ENCODE measurements around the gene WDPCP. TPM values are rescaled to one million over a fixed set of nuclear protein-coding genes. Genes with fewer than 3 reads are reported as not detected.
A peak's percentile ranks its signal among the peaks of the same experiment; 100 is the strongest.

The WDPCP gene
- total and polyA plus RNA-seq, 2 of the 13 experiments (the other 11 are each of a cell fraction or from before 2014, with no cell fraction given): 2.9 to 5.2 TPM

GRCh38 chr2:63300835-63301234 is 287.4 kb downstream of the WDPCP start (continued):
- peak; percentile 11; the same call in 1 of the 2 replicates for TF ChIP-seq ZNF687 (CRISPR knock-in tag; IDR thresholded peaks at IDR 0.05)
- no peak for TF ChIP-seq ZNF589 (CRISPR knock-in tag; conservative IDR thresholded peaks at IDR 0.05)
- 0 out of 2 replicates have a peak, but pooled peaks have one; percentile 52 for TF ChIP-seq ATF7-NPFF (CRISPR knock-in tag; IDR thresholded peaks at IDR 0.05; ENCODE audit: low read depth)
- peak; percentile 66; the same call in 1 of the 2 replicates for TF ChIP-seq TFE3 (CRISPR knock-in tag; IDR thresholded peaks at IDR 0.05)
- peak; percentile 65 for TF ChIP-seq TARDBP (CRISPR knock-in tag; IDR thresholded peaks at IDR 0.05)
- TF ChIP-seq HOXA3 (CRISPR knock-in tag; IDR thresholded peaks at IDR 0.05): peak; percentile 50; the same call in 1 of the 2 replicates
- no peak for TF ChIP-seq KLF9 (CRISPR knock-in tag; IDR thresholded peaks at IDR 0.05; ENCODE audit: low read depth)
- TF ChIP-seq ZNF337 (CRISPR knock-in tag; IDR thresholded peaks at IDR 0.05; ENCODE audit: borderline replicate concordance, low read depth): 0 out of 2 replicates have a peak, but pooled peaks have one; percentile 51
- TF ChIP-seq ZNF362 (CRISPR knock-in tag; IDR thresholded peaks at IDR 0.05; ENCODE audit: borderline replicate concordance): peak; percentile 18; the same call in 1 of the 2 replicates
- no peak for TF ChIP-seq GABPA (IDR thresholded peaks at IDR 0.05; ENCODE audit: low read depth, low read length)
- no peak for TF ChIP-seq GABPA (CRISPR knock-in tag; IDR thresholded peaks at IDR 0.05; ENCODE audit: low read depth)
- TF ChIP-seq SP5 (CRISPR knock-in tag; IDR thresholded peaks at IDR 0.05; ENCODE audit: borderline replicate concordance, low read depth): no peak
- no peak for TF ChIP-seq ZNF615 (CRISPR knock-in tag; IDR thresholded peaks at IDR 0.05; ENCODE audit: borderline replicate concordance)
- no peak; the same call in 1 of the 2 replicates for TF ChIP-seq SMAD3 (CRISPR knock-in tag; IDR thresholded peaks at IDR 0.05)
- TF ChIP-seq TCF7 (IDR thresholded peaks at IDR 0.05; ENCODE audit: low read depth): no peak
- peak; percentile 72; the same call in 1 of the 2 replicates for TF ChIP-seq FOXC1 (CRISPR knock-in tag; IDR thresholded peaks at IDR 0.05; ENCODE audit: borderline replicate concordance)
- TF ChIP-seq ZNF574 (CRISPR knock-in tag; IDR thresholded peaks at IDR 0.05): peak; percentile 47
- TF ChIP-seq ZBTB20 (CRISPR knock-in tag; IDR thresholded peaks at IDR 0.05; ENCODE audit: borderline replicate concordance, low read depth): no peak
- peak; percentile 85 for TF ChIP-seq TEAD3 (CRISPR knock-in tag; optimal IDR thresholded peaks at IDR 0.05; ENCODE audit: borderline replicate concordance)

Measured in HepG2 (cell line).